GM12873 (cell line): ENCODE data around the gene ARHGEF25.

Source experiments
- CTCF ChIP-seq: IDR thresholded peaks from 2 replicates; pipeline ENCODE4 v1.5.1; 2012; ENCODE audit warnings: low read depth, mild to moderate bottlenecking, moderate library complexity, low read length, control low read depth; ENCODE audit not compliant: insufficient read depth; ENCODE audit errors: missing control alignments

ARHGEF25 gene

GRCh38 chr12:57575771-57576612 lies 35.2 kb upstream of the ARHGEF25 start:
- TF ChIP-seq CTCF: no peak

GRCh38 chr12:57576613-57577160 lies 34.5 kb upstream of the ARHGEF25 start:
- TF ChIP-seq CTCF: no peak

- TF ChIP-seq CTCF: no peak
Measured at GRCh38 chr12:57577981-57578758, 33.1 kb upstream of the ARHGEF25 start.

- TF ChIP-seq CTCF: no peak
Measured at GRCh38 chr12:57579011-57579410, 32.2 kb upstream of the ARHGEF25 start.

- TF ChIP-seq CTCF: no peak
Measured at GRCh38 chr12:57579677-57580465, 31.4 kb upstream of the ARHGEF25 start.

- no peak for TF ChIP-seq CTCF
Measured at GRCh38 chr12:57580466-57580795, 30.8 kb upstream of the ARHGEF25 start.

- TF ChIP-seq CTCF: no peak
Measured at GRCh38 chr12:57581802-57582201, 29.4 kb upstream of the ARHGEF25 start.
